DMS79 treated with DMSO at 0.1 percent for 48 hours (cell line): ENCODE measurements around the gene C6orf89.

ENCODE experiments used
- DNase-seq: peaks from one replicate; lab custom pipeline; 2025; lab: John Stamatoyannopoulos, UW

The C6orf89 gene

GRCh38 chr6:36885461-36886401 lies at the start of gene C6orf89:
C6orf89 (plus strand) TSS chr6:36885952; CDS start chr6:36899445, 13,493 bp downstream.
- peak; percentile 96 for DNase-seq

- DNase-seq: no peak
These were observed 49.4 kb upstream of the C6orf89 start for GRCh38 chr6:36836111-36837021.

DNA sequence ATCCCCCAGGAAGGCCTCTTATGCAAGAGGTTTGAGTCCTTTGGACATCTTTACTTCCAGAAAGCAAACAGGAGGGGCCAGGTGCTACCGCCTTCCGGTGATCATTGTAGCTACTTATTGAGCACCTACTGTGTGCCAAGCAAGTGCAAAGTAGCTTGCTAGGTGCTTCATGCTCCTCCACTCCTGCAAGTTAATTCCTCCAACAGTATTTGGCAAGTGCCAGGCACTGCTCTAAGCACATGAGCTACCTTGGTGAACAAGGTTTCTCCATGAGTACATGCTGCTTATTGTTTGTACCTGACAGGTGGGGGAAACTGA lies 48.8 kb upstream of the C6orf89 start:
- DNase-seq: no peak

DNA sequence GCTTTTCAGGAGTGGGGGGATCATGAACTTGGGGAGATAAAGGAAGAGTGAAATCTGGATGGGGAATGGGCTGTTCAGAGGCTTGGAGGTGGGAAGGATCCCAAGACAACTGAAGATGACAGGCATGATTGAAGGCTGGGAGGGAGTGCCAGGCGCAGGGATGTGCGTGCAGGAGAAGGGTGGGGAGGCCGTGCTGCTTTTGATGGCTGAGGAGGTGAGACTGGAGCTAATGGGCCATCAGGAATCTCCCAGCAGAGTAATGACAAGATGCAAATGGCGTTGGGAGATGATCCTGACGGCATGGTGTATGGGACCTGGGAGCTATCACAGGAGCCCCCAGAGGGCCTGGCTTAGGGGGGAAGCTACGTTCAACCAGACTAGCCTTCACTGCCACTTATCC lies 48.1 kb upstream of the C6orf89 start:
- no peak for DNase-seq

GRCh38 chr6:36838896-36839748 lies 46.6 kb upstream of the C6orf89 start, which contains the start of gene CPNE5:
CPNE5 (minus strand) TSS chr6:36839444; CDS start chr6:36839377, 67 bp downstream.
- peak; percentile 43 for DNase-seq

DNA sequence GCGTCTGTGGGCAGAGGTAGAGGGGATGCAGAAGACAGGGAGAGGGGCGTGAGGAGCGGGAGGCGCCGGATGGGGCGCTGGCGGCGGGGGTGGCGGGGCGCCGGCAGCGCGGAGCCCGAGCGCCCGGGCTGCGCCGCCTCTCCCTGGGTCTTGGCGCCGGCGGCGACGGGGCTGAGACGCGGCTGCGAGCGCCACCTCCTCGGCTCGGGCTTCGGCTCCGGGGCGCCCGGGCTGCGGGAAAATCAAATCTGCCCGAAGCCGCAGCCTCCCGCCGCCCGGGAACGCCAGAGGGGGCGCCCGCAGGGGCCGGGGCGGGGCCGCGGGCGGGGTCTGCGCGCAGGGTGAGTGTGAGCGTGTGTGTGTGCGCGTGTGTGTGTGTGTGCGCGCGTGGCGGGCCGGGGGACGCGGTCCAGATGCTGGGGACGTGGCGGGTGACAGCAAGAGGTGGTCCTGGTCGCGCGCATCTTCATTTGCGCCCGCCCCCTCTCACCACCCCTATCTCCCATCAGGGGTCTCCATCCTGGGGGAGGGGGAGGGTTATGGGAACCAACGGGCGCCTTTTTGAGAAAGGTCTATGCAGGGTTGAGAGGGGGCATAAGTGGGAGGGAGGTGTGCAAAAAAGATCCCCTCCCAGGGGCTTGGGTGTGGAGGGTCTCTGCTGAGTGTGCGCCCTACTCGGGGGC lies 45.9 kb upstream of the C6orf89 start:
- DNase-seq: peak; percentile 18

GRCh38 chr6:36840432-36841403 lies 45.0 kb upstream of the C6orf89 start:
- DNase-seq: no peak

GRCh38 chr6:36841756-36842155 lies 44.0 kb upstream of the C6orf89 start:
- no peak for DNase-seq

DNA sequence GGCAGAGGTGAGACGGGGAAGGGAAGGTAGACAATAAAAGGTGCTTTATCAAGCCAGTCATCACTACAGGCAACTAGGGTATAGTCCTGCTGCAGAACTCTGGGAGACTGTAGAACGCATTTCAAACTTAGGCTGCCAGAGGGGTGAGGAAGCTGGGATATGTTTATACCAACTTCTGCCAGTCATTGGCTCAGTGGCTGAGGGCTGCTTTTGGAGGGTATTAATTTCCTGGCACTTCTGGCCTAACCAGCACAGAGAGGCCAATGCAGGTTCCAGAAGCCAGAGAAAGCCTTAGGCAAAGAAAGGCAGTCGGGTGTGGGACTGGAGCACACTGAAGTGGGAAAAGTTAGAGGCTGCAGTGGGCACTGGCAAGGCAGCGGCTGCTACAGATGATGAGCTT lies 42.6 kb upstream of the C6orf89 start:
- DNase-seq: no peak

DNA sequence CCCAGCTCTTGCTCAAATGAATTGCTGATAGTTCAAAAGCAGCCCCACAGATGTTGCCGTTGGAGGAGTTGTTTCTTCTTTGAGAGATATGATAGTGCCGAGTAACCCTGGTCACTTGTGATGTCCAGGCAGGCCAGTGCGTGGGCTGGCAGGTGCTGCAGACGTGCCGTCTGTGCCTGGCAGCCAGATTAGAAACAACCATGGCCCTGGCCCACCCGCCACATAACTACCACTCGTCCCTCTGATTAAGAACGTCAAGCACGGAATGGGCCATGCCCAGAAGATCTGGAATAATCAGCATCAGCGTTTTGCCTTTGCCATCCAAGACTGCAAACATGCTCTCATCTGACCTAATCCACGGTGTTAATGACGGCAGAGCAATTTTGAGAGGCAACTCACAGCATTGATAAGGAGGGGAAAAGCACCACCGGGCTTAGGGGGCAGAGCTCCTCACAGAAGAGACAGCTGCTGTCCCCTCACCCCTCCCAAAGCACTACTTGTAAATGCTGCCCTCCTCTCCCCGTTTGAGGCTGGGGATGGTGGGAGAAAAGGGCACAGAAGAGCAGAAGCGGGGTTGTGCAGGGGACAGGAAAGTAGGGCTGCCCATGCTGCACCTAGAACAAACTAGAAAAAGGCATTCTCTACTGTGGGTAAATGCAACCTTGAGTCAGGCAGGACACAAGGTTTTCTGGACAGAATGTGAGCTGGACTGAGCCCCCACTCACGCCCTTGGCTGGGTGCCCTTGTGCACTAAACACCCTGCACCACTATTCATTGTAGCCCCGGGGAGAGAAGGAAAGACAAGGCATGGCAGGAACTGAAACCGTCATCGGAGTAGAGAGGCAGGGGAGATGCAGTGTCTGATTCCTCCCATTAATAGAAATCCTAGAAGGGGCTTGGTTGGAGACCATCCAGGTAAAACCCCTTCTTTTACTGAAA lies 41.3 kb upstream of the C6orf89 start:
- no peak for DNase-seq

- no peak for DNase-seq
These were observed 40.5 kb upstream of the C6orf89 start for GRCh38 chr6:36845233-36845632.

- DNase-seq: no peak
These were observed 38.6 kb upstream of the C6orf89 start for GRCh38 chr6:36847152-36847551.

- no peak for DNase-seq
These were observed 37.8 kb upstream of the C6orf89 start for GRCh38 chr6:36847991-36848390.

- DNase-seq: peak; percentile 94
These were observed 36.9 kb upstream of the C6orf89 start for GRCh38 chr6:36848658-36849441.

DNA sequence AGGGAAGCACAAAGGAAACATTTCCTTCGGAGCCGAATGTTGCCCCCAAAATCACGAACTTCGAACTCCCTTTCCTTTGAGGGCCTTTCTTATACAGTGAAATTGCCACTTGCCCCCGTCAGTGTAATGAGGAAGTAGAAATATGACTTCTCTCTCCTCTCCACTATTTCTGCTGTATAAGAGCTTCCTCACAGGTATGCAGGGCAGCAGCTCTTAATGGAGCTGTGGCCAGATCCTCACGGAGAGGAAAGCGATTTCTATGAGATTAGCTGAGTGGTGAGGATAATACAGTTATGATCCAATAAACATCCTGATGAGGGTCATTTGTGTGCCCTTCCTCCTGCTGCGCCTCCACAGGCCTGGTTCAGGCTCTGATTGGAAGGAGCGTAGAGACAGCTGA lies 35.7 kb upstream of the C6orf89 start:
- DNase-seq: peak; percentile 34

DNA sequence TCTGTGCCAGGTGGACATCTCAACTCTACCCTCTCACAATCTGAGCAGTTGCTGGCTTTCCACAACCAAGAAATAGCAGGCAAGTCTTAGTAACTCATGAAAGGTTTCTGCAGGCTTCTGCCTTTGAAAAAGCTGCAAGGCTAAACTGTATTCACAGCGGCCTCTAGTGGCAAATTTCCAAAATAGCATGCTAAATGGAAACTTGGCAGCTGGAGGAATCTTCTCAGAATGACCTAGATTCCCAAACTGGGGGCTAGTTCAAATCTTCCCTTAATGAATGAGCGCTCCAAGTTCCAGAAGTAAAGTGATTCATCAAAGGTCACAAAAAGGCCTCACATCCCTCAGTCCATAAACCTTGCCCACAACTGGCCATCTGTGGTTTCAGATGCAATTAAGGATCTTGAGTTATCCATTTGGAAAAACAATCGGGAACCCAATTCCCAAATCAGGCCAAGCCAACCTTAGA lies 34.6 kb upstream of the C6orf89 start:
- DNase-seq: peak; percentile 80

GRCh38 chr6:36851626-36852025 lies 34.1 kb upstream of the C6orf89 start:
- DNase-seq: peak; percentile 52
